PC-3 (cell line): ENCODE measurements around the gene PRKAB2. TPM values are rescaled to one million over a fixed set of nuclear protein-coding genes. Genes with fewer than 3 reads are reported as not detected.

ENCODE experiments used
- ATAC-seq: fragments of 200-7000 bp; cut with Tn5 transposase; 2 replicates; pipeline ENCODE4 v1.9.1; 2020; ENCODE audit warnings: mild to moderate bottlenecking, moderate library complexity
- BruUV-seq: library from RNA; stranded (reverse); fragments of 400-500 nt; replicated peaks from 2 replicates; lab custom pipeline; 2021; lab: Mats Ljungman, UMichigan
- CTCF ChIA-PET: fragments of 300-600 bp; sonication (Branson Sonifier 250); formaldehyde crosslinking; loops from one replicate; lab custom pipeline; 2022; ENCODE audit warnings: antibody characterized with exemption; lab: Charles Lee
- POLR2A ChIA-PET: fragments of 300-600 bp; sonication (Branson Sonifier 250); formaldehyde crosslinking; loops from one replicate; lab custom pipeline; 2022; ENCODE audit warnings: antibody characterized with exemption; ENCODE audit not compliant: unreplicated experiment; lab: Charles Lee
- DNase-seq: peaks from one replicate; pipeline ENCODE4 v3.0.0-alpha.2; 2015
- H2AFZ ChIP-seq: fragments of 300-600 bp; sonication (generic); 2 replicates; pipeline ENCODE4 v1.6.0; 2016; ENCODE audit warnings: antibody characterized with exemption, low read length
- H3F3A ChIP-seq: fragments of 300-600 bp; sonication (generic); one replicate; pipeline ENCODE4 v1.6.0; 2017; ENCODE audit warnings: antibody characterized with exemption, low read length, control low read depth, mild to moderate bottlenecking; ENCODE audit not compliant: unreplicated experiment
- H3K27ac ChIP-seq: fragments of 300-600 bp; sonication (generic); 2 replicates; pipeline ENCODE4 v1.5.1; 2016; ENCODE audit warnings: mild to moderate bottlenecking, low read length
- H3K27me3 ChIP-seq: fragments of 300-600 bp; sonication (generic); 2 replicates; pipeline ENCODE4 v1.6.1; 2016; ENCODE audit warnings: low read length, mixed read lengths
- H3K36me3 ChIP-seq: fragments of 300-600 bp; sonication (generic); 2 replicates; pipeline ENCODE4 v1.6.1; 2016; ENCODE audit warnings: low read depth, mixed run types, low read length, mixed read lengths
- H3K4me1 ChIP-seq: fragments of 300-600 bp; sonication (generic); 2 replicates; pipeline ENCODE4 v1.5.1; 2016; ENCODE audit warnings: low read length; ENCODE audit not compliant: insufficient read depth
- H3K4me2 ChIP-seq: fragments of 300-600 bp; sonication (generic); 2 replicates; pipeline ENCODE4 v1.6.0; 2016; ENCODE audit warnings: low read length
- H3K4me3 ChIP-seq: fragments of 300-600 bp; sonication (generic); 2 replicates; pipeline ENCODE4 v1.5.1; 2016; ENCODE audit warnings: mild to moderate bottlenecking, low read length, mixed read lengths
- H3K79me2 ChIP-seq: fragments of 300-600 bp; sonication (generic); 2 replicates; pipeline ENCODE4 v1.6.1; 2017; ENCODE audit warnings: low read length, mixed read lengths
- H3K9ac ChIP-seq: fragments of 300-600 bp; sonication (generic); 2 replicates; pipeline ENCODE4 v1.6.0; 2016; ENCODE audit warnings: mild to moderate bottlenecking, low read length
- H3K9me2 ChIP-seq: fragments of 300-600 bp; sonication (generic); replicated peaks from 2 replicates; pipeline ENCODE4 v1.6.1; 2016; ENCODE audit warnings: mixed run types, low read length, mixed read lengths
- H3K9me3 ChIP-seq: fragments of 300-600 bp; sonication (generic); 2 replicates; pipeline ENCODE4 v1.6.1; 2016; ENCODE audit warnings: low read length, mixed read lengths
- H4K20me1 ChIP-seq: fragments of 300-600 bp; sonication (generic); 2 replicates; pipeline ENCODE4 v1.6.1; 2016; ENCODE audit warnings: low read length, mixed read lengths
- CTCF ChIP-seq: fragments of 300-600 bp; sonication (generic); conservative IDR thresholded peaks from 2 replicates; pipeline ENCODE4 v1.5.1; 2017; ENCODE audit warnings: antibody characterized with exemption, low read depth, mild to moderate bottlenecking, low read length
- EZH2 ChIP-seq: fragments of 300-600 bp; sonication (generic); IDR thresholded peaks from one replicate; pipeline ENCODE4 v1.6.1; 2017; ENCODE audit warnings: antibody characterized with exemption, mild to moderate bottlenecking, low read length; ENCODE audit not compliant: unreplicated experiment
- EZH2phosphoT487 ChIP-seq: fragments of 300-600 bp; sonication (generic); IDR thresholded peaks from 2 replicates; pipeline ENCODE4 v1.6.1; 2018; ENCODE audit warnings: mild to moderate bottlenecking, antibody characterized with exemption, low read length, borderline replicate concordance
- intact Hi-C: fragments of 100-400 bp; cut with micrococcal nuclease; formaldehyde crosslinking; loops from 2 replicates; pipeline ENCODE4 v1.9.0; 2023
- total RNA-seq: library from RNA; depleted of rRNA; stranded (reverse); fragments of >200 nt; gene quantifications from 2 replicates; pipeline ENCODE4 v1.2.3, GENCODE V29; 2014

The PRKAB2 gene
- total RNA-seq, 1 experiment from 2014 or later: 16.0 TPM

GRCh38 chr1:147111381-147112130 lies 60.7 kb downstream of the PRKAB2 start:
- no peaks in the 10 kb centered on the region for H3K36me3 ChIP-seq
- no peaks in the 10 kb centered on the region for H3K27me3 ChIP-seq
- POLR2A ChIA-PET: no interaction called here
- DNase-seq (peak; percentile 35), ATAC-seq (no peak)
- no peak for TF ChIP-seq EZH2
- H3K4me3 ChIP-seq: no peak overlapping the region
- BruUV-seq: no TSS peak
- intact Hi-C loops: no loop called here
- no peaks in the 10 kb centered on the region for H3K9me3 ChIP-seq
- H3K4me1 ChIP-seq: peaks cover 15% of the 10 kb centered on the region
- no peaks in the 10 kb centered on the region for H3K9me2 ChIP-seq
- H3K4me2 ChIP-seq: no peak overlapping the region
- H2AFZ ChIP-seq: no peak overlapping the region
- CTCF ChIA-PET: no interaction called here
- H3K79me2 ChIP-seq: no peaks in the 10 kb centered on the region
- H3K9ac ChIP-seq: no peak overlapping the region
- H3F3A ChIP-seq: no peaks in the 10 kb centered on the region
- H3K27ac ChIP-seq: no peak overlapping the region
- H4K20me1 ChIP-seq: no peaks in the 10 kb centered on the region

- ATAC-seq (no peak), DNase-seq (no peak)
- TF ChIP-seq CTCF (no peak), EZH2phosphoT487 (no peak), EZH2 (no peak)
- Histone ChIP-seq H3K9ac (no peak overlapping the region), H3K9me3 (no peaks in the 10 kb centered on the region), H3F3A (no peaks in the 10 kb centered on the region), H3K27ac (no peak overlapping the region), H3K4me1 (peaks cover 15% of the 10 kb centered on the region), H2AFZ (no peak overlapping the region), H3K36me3 (no peaks in the 10 kb centered on the region), H3K4me3 (no peak overlapping the region), H3K79me2 (no peaks in the 10 kb centered on the region), H3K4me2 (no peak overlapping the region), H4K20me1 (no peaks in the 10 kb centered on the region), H3K27me3 (no peaks in the 10 kb centered on the region), H3K9me2 (no peaks in the 10 kb centered on the region)
- BruUV-seq: no TSS peak
- intact Hi-C loops: no loop called here
- POLR2A ChIA-PET: no interaction called here
- CTCF ChIA-PET: no interaction called here
These were observed 61.4 kb downstream of the PRKAB2 start for GRCh38 chr1:147110872-147111271.

- H3K4me1 ChIP-seq: peaks cover 15% of the 10 kb centered on the region
- H3K27ac ChIP-seq: no peak overlapping the region
- no peak for TF ChIP-seq CTCF
- no peak for TF ChIP-seq EZH2
- TF ChIP-seq EZH2phosphoT487: no peak
- H3K4me3 ChIP-seq: no peak overlapping the region
- no TSS peak for BruUV-seq
- ATAC-seq (no peak), DNase-seq (no peak)
- H3K9me3 ChIP-seq: no peaks in the 10 kb centered on the region
- H3K79me2 ChIP-seq: no peaks in the 10 kb centered on the region
- H3K9me2 ChIP-seq: no peaks in the 10 kb centered on the region
- no peak overlapping the region for H3K4me2 ChIP-seq
- no peak overlapping the region for H2AFZ ChIP-seq
- intact Hi-C loops: no loop called here
- ChIA-PET POLR2A (no interaction called here), CTCF (no interaction called here)
- no peaks in the 10 kb centered on the region for H3F3A ChIP-seq
- no peaks in the 10 kb centered on the region for H4K20me1 ChIP-seq
- no peaks in the 10 kb centered on the region for H3K27me3 ChIP-seq
- no peaks in the 10 kb centered on the region for H3K36me3 ChIP-seq
- H3K9ac ChIP-seq: no peak overlapping the region
These were observed 61.8 kb downstream of the PRKAB2 start for GRCh38 chr1:147110434-147110833.
